ENCODE results near the gene ADAMTS10. TPM values are rescaled to one million over a fixed set of nuclear protein-coding genes. Genes with fewer than 3 reads are reported as not detected.
A peak's percentile ranks its signal among the peaks of the same experiment; 100 is the strongest.
"Not testable (repeated sequence)": the region's sequence is repeated elsewhere in the genome, so short reads cannot be mapped to it uniquely, and the experiment has no call there.

ADAMTS10 gene
- total RNA-seq (ENCODE audit: insufficient read depth, low replicate concordance): 64.8 TPM

- peak; percentile 63 for DNase-seq (ENCODE audit: low spot score)
Measured at GRCh38 chr19:8610041-8610935, at the start of gene ADAMTS10. Gene ADAMTS10 (minus strand): TSS chr19:8610715. CDS start chr19:8605710, 5,005 bp downstream.

GRCh38 chr19:8659905-8660304 is 49.4 kb upstream of the ADAMTS10 start:
- no peak for DNase-seq (ENCODE audit: low spot score)

GRCh38 chr19:8657869-8658268 is 47.4 kb upstream of the ADAMTS10 start:
- no peak for DNase-seq (ENCODE audit: low spot score)

DNA sequence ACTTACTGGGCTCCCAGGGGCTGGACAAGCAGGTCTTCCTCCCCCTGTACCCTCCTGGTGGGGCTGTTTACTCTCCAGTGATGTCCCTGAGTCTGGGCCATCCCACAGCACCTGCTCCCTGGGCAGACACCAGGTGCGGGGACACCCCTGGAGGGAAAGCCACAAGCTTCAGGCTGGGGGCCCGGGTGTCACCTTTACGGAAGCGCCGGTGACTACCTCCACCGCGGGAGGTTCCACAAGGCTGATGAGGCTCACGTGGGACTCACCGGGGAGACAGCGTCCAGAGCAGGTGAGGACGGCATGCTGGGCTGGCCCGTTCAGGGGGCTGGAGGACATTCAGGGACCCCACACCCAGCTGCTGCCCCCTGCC is 44.8 kb upstream of the ADAMTS10 start:
- no peak for DNase-seq (ENCODE audit: low spot score)

- peak; percentile 44 for DNase-seq (ENCODE audit: low spot score)
Measured at GRCh38 chr19:8654591-8655339, 44.2 kb upstream of the ADAMTS10 start.

GRCh38 chr19:8648240-8648639 is 37.7 kb upstream of the ADAMTS10 start:
- DNase-seq (ENCODE audit: low spot score): no peak

DNA sequence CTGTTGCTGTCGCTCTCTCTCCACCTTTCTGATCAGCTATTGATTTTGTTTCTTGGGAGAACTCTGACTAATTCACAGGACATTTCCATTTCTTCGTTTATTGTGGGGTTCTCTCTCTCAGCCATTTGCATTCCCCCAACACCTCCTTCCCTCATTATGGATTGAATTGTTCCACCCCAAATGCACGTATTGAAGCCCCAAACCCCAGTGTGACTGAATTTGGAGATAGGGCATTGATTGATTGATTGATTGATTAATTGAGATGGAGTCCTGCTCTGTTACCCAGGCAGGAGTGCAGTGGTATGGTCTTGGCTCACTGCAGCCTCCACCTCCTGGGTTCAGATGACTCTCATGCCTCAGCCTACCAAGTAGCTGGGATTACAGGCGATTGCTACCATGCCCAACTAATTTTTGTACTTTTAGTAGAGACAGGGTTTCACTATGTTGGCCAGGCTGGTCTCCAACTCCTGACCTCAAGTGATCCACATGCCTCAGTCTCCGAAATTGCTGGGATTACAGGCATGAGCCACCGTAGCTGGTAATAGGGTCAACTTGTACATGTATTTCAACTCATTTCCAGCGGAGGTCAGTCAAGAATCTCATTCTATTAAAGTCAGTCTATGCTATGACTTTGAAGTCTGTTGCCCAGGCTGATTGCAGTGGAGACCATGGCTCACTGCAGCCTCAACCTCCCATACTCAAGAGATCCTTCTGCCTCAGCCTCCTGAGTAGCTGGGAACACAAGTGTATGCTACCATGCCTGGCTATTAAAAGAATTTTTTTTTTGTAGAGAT is 33.5 kb upstream of the ADAMTS10 start:
- DNase-seq (ENCODE audit: low spot score): no peak

GRCh38 chr19:8642561-8642960 is 32.0 kb upstream of the ADAMTS10 start:
- no peak for DNase-seq (ENCODE audit: low spot score)

DNA sequence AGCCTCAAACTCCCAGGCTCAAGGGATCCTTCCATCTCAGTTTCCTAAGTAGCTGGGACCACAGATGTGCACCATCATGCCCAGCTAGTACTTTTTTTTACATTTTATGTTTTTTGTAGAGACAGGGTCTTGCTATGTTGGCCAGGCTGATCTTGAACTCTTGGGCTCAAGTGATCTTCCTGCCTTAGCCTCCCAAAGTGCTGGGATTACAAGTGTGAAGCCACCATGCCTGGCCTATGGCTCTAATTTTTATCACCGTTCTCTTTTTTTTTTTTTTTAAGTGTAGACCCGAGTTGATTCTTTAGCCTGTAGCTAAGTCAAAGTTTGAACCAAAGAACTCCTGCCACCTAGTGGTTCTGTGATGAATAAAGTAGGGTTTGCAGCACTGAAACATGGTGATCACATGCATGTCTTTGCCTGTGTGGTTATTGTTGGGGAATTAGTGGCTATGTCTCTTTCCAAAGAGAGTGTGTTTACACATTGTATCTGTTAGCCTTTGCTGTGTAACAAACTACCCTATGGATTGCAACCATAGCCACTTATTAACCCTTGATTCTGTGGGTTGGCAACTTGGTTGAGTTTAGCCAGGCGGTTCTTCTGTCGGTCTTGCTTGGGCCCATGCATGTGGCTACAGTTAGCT is 31.5 kb upstream of the ADAMTS10 start:
- DNase-seq (ENCODE audit: low spot score): peak; percentile 30

DNA sequence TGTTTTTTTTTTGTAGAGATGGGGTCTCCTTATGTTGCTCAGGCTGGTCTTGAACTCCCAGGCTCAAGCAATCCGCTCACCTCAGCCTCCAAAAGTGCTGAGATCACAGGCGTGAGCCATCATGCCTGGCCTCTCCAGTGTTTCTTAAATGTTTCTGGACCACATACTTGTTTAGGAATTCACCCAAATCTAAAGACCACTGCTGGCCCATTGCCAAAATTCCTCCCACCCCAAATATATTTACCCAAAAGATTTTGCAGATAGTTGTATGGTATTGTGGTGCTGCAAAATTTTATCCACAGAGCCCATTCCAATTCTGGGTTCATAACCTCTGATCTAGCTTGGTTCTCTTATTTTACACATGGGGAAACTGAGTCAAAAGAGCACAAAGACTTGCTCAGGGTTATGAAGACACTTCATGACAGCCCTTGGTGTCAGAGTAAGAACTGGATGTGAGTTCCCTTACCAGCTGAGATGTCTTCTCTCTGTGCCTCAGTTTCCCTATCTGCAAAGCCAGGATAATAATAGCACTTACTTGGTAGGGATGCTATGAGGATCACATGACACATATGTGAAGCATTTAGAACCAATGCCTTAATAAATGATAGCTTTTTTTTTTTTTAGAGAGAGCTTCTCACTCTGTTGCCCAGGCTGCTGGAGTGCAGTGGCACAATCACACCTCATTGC is 30.8 kb upstream of the ADAMTS10 start:
- no peak for DNase-seq (ENCODE audit: low spot score)

GRCh38 chr19:8640402-8641004 is 30.0 kb upstream of the ADAMTS10 start:
- peak; percentile 30 for DNase-seq (ENCODE audit: low spot score)

GRCh38 chr19:8639821-8640401 is 29.4 kb upstream of the ADAMTS10 start:
- no peak for DNase-seq (ENCODE audit: low spot score)

DNA sequence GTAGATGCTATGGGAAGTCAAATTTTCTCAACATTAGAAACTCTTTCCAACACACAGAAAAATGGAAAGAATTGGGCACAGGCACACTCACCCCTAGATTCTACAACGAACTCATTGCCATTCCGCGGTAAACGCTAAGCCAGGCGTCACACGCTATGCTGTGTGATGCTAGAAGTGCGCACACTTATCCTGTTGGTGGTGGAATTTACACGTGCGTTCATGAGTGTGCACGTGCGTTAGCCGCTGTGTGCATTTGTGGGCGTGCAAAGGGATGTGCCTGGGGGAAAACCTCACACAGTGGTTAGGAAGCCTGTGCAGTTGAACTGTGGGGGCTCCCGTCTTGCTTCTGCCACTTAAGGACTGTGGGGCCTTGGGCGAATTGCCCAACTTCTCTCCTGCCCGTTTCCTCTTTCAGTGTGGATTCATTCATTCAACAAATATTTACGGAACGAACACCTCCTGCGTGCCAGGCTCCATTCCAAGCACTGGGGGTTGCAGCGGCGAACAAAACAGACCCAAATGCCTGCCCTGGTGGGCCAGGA is 27.6 kb upstream of the ADAMTS10 start:
- no peak for DNase-seq (ENCODE audit: low spot score)

GRCh38 chr19:8637070-8637469 is 26.6 kb upstream of the ADAMTS10 start:
- DNase-seq (ENCODE audit: low spot score): not testable (repeated sequence)

- no peak for DNase-seq (ENCODE audit: low spot score)
Measured at GRCh38 chr19:8635422-8635821, 24.9 kb upstream of the ADAMTS10 start.

- peak; percentile 52 for DNase-seq (ENCODE audit: low spot score)
Measured at GRCh38 chr19:8631425-8631819, 20.9 kb upstream of the ADAMTS10 start.

DNA sequence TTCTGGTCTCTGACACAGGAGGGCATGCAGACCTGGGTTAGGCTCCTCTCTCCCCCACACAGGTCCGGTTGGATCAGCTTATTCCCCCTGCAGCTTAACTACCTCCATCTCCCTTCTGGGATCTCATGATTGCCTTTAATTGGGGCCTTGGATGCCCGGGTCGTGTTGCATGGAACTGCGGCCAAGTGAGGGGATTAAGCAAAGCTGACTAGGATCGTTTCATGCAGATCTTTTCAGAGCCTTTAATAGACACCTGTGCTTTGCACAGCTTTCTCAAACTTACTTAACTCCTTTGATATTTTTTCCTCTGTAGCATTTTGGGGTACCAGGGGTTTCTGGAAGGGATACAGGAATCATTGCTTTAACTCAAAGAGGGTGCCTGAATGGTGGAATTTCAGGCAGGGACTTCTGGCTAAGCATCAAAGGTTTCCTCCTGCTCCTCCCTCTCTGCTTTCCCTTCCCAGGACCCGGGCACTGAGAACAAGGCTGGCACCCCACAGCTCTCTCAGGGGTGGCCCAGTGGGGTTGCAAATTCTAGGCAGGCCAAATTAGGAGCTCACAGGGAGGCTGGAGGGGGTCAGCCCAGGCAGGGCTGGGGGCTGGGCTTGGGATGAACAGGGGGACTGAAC is 20.4 kb upstream of the ADAMTS10 start:
- DNase-seq (ENCODE audit: low spot score): no peak

GRCh38 chr19:8629996-8630683 is 19.6 kb upstream of the ADAMTS10 start, which contains the start of gene NFILZ:
Gene NFILZ (plus strand): TSS chr19:8630633. CDS start chr19:8676766, 46,133 bp downstream.
- no peak for DNase-seq (ENCODE audit: low spot score)
